Naive B cell (primary cell): ENCODE results near the gene LCK. TPM values are rescaled to one million over a fixed set of nuclear protein-coding genes. Genes with fewer than 3 reads are reported as not detected.
"Not testable (repeated sequence)": the region's sequence is repeated elsewhere in the genome, so short reads cannot be mapped to it uniquely, and the experiment has no call there.

Source experiments
- ATAC-seq, 2 donors: fragments of 150-1000 bp; cut with Tn5 transposase; 2 replicates each; pipeline ENCODE4 v1.10.0; 2021; ENCODE audit warnings: low read depth in 2 of 2, mild to moderate bottlenecking in 2 of 2, moderate library complexity in 2 of 2
- DNase-seq: peaks from one replicate; pipeline ENCODE4 v3.0.0; 2022
- H3K27ac Mint-ChIP-seq, 6 donors: one replicate each; pipeline ENCODE4 v1.8.0; 2020 to 2022; ENCODE audit warnings: mild to moderate bottlenecking in 6 of 6, mixed read lengths in 6 of 6, moderate library complexity in 5 of 6, inconsistent platforms in 2 of 6
- H3K27me3 Mint-ChIP-seq, 3 donors: one replicate each; pipeline ENCODE4 v1.8.0; 2021 to 2022; ENCODE audit warnings: mixed read lengths in 3 of 3, mild to moderate bottlenecking in 1 of 3
- H3K36me3 Mint-ChIP-seq, 2 donors: one replicate each; pipeline ENCODE4 v1.8.0; 2020 to 2022; ENCODE audit warnings: mixed read lengths in 2 of 2, inconsistent platforms in 1 of 2, mild to moderate bottlenecking in 1 of 2
- H3K4me1 Mint-ChIP-seq, 3 donors: one replicate each; pipeline ENCODE4 v1.8.0; 2020 to 2022; ENCODE audit warnings: mixed read lengths in 3 of 3, inconsistent platforms in 1 of 3, mild to moderate bottlenecking in 1 of 3, moderate library complexity in 1 of 3
- H3K4me3 Mint-ChIP-seq, 8 donors: one replicate each; pipeline ENCODE4 v1.8.0; 2020 to 2022; ENCODE audit warnings: mild to moderate bottlenecking in 8 of 8, mixed read lengths in 8 of 8, moderate library complexity in 8 of 8, inconsistent platforms in 2 of 8
- H3K9me3 Mint-ChIP-seq, 7 donors: one replicate each; pipeline ENCODE4 v1.8.0; 2020 to 2022; ENCODE audit warnings: mixed read lengths in 7 of 7, mild to moderate bottlenecking in 5 of 7, inconsistent platforms in 2 of 7, moderate library complexity in 1 of 7
- polyA plus RNA-seq, 6 donors: library from polyadenylated mRNA; unstranded; fragments of 300-500 nt; fragmentation: Illumina TruSeq; gene quantifications; one replicate each; pipeline ENCODE4 v1.2.3, GENCODE V29; 2021; ENCODE audit warnings: low read depth in 6 of 6

Gene LCK
- polyA plus RNA-seq, 6 donors from 2014 or later, result 57.7 to 124 (median 61.1) TPM

GRCh38 chr1:32247452-32247851 is 3.6 kb upstream of the LCK start:
- H3K9me3 Mint-ChIP-seq, result no peaks in the 10 kb centered on the region
- H3K36me3 Mint-ChIP-seq, result no peaks in the 10 kb centered on the region
- peaks cover 55 to 73% (median 72%) of the 10 kb centered on the region in 3 donors for H3K4me1 Mint-ChIP-seq
- peak overlapping the region in 7 of 8 donors; percentile 40 to 93 (median 79) for H3K4me3 Mint-ChIP-seq
- DNase-seq (no peak), ATAC-seq (no peak)
- H3K27ac Mint-ChIP-seq, result peak overlapping the region in 3 of 6 donors; percentile 5 to 98 (median 91)
- H3K27me3 Mint-ChIP-seq, result no peaks in the 10 kb centered on the region

- Mint-ChIP-seq H3K36me3 (no peaks in the 10 kb centered on the region), H3K27me3 (no peaks in the 10 kb centered on the region), H3K27ac (peak overlapping the region; percentile 62 to 99 (median 91)), H3K4me1 (peaks cover 55 to 77% (median 76%) of the 10 kb centered on the region in 3 donors), H3K4me3 (peak overlapping the region; percentile 44 to 93 (median 84)), H3K9me3 (no peaks in the 10 kb centered on the region)
- peak; percentile 66 for DNase-seq
- no peak for ATAC-seq
Observed at GRCh38 chr1:32247983-32248889, 2.8 kb upstream of the LCK start.

- H3K27ac Mint-ChIP-seq, result peak overlapping the region; percentile 95 to 99 (median 98)
- H3K4me1 Mint-ChIP-seq, result peaks cover 62 to 90% (median 89%) of the 10 kb centered on the region in 3 donors
- H3K4me3 Mint-ChIP-seq, result peak overlapping the region; percentile 76 to 92 (median 85)
- H3K27me3 Mint-ChIP-seq, result no peaks in the 10 kb centered on the region
- H3K36me3 Mint-ChIP-seq, result no peaks in the 10 kb centered on the region
- peak; percentile 87 to 89 for ATAC-seq
- no peaks in the 10 kb centered on the region for H3K9me3 Mint-ChIP-seq
- DNase-seq, result peak; percentile 92
Observed at GRCh38 chr1:32249831-32250525, 1.1 kb upstream of the LCK start.

- Mint-ChIP-seq H3K36me3 (no peaks in the 10 kb centered on the region), H3K27me3 (no peaks in the 10 kb centered on the region), H3K9me3 (no peaks in the 10 kb centered on the region), H3K27ac (peak overlapping the region in 2 of 6 donors; percentile 32 to 44), H3K4me3 (peak overlapping the region in 2 of 8 donors; percentile 27 to 44), H3K4me1 (peaks cover 35 to 68% (median 41%) of the 10 kb centered on the region in 3 donors)
- DNase-seq (no peak), ATAC-seq (no peak)
Observed at GRCh38 chr1:32255072-32256071, 4.3 kb downstream of the LCK start.

GRCh38 chr1:32256473-32257226 is 5.6 kb downstream of the LCK start:
- Mint-ChIP-seq H3K27ac (peak overlapping the region in 3 of 6 donors; percentile 38 to 74 (median 66)), H3K4me3 (no peak overlapping the region), H3K27me3 (no peaks in the 10 kb centered on the region), H3K9me3 (no peaks in the 10 kb centered on the region), H3K4me1 (peaks cover 28 to 60% (median 33%) of the 10 kb centered on the region in 3 donors), H3K36me3 (no peaks in the 10 kb centered on the region)
- DNase-seq (no peak), ATAC-seq (no peak)

GRCh38 chr1:32257227-32257508 is 6.1 kb downstream of the LCK start:
- Mint-ChIP-seq H3K9me3 (no peaks in the 10 kb centered on the region), H3K27me3 (no peaks in the 10 kb centered on the region), H3K27ac (peak overlapping the region in 1 of 6 donors; percentile 66), H3K4me3 (no peak overlapping the region), H3K4me1 (peaks cover 22 to 55% (median 28%) of the 10 kb centered on the region in 3 donors), H3K36me3 (no peaks in the 10 kb centered on the region)
- ATAC-seq (no peak), DNase-seq (no peak)

GRCh38 chr1:32263236-32263593 is 12.2 kb downstream of the LCK start:
- not testable (repeated sequence) for ATAC-seq, H3K27me3 Mint-ChIP-seq, H3K36me3 Mint-ChIP-seq, H3K9me3 Mint-ChIP-seq, DNase-seq
- peaks cover 28 to 35% (median 30%) of the 10 kb centered on the region in 3 donors for H3K4me1 Mint-ChIP-seq
- H3K4me3 Mint-ChIP-seq, result peak overlapping the region in 2 of 8 donors; percentile 33 to 35
- peak overlapping the region in 2 of 6 donors; percentile 50 to 61 for H3K27ac Mint-ChIP-seq

- Mint-ChIP-seq H3K4me3 (peak overlapping the region; percentile 4 to 75 (median 49)), H3K27ac (peak overlapping the region in 5 of 6 donors; percentile 5 to 94 (median 86)), H3K9me3 (no peaks in the 10 kb centered on the region), H3K27me3 (no peaks in the 10 kb centered on the region), H3K4me1 (peaks cover 28 to 35% (median 30%) of the 10 kb centered on the region in 3 donors), H3K36me3 (peaks cover 4 to 7% of the 10 kb centered on the region in 2 donors)
- ATAC-seq, result peak; percentile 92 to 93
- DNase-seq, result no peak
Observed at GRCh38 chr1:32263744-32264143, 12.7 kb downstream of the LCK start.

GRCh38 chr1:32265846-32266245 is 14.8 kb downstream of the LCK start:
- Mint-ChIP-seq H3K27ac (peak overlapping the region in 2 of 6 donors; percentile 4 to 49), H3K9me3 (no peaks in the 10 kb centered on the region), H3K4me1 (peaks cover 23 to 30% (median 24%) of the 10 kb centered on the region in 3 donors), H3K27me3 (no peaks in the 10 kb centered on the region), H3K36me3 (peaks cover 4 to 7% of the 10 kb centered on the region in 2 donors), H3K4me3 (peak overlapping the region in 2 of 8 donors; percentile 45 to 50)
- ATAC-seq, result no peak
- no peak for DNase-seq

- H3K4me3 Mint-ChIP-seq, result peak overlapping the region in 1 of 8 donors; percentile 42
- ATAC-seq (no peak), DNase-seq (no peak)
- no peaks in the 10 kb centered on the region for H3K27me3 Mint-ChIP-seq
- H3K36me3 Mint-ChIP-seq, result peaks cover 4 to 7% of the 10 kb centered on the region in 2 donors
- peaks cover 28 to 36% (median 31%) of the 10 kb centered on the region in 3 donors for H3K4me1 Mint-ChIP-seq
- H3K27ac Mint-ChIP-seq, result peak overlapping the region in 5 of 6 donors; percentile 25 to 81 (median 76)
- no peaks in the 10 kb centered on the region for H3K9me3 Mint-ChIP-seq
Observed at GRCh38 chr1:32266921-32267591, 16.0 kb downstream of the LCK start.

GRCh38 chr1:32269744-32270143 is 18.7 kb downstream of the LCK start:
- no peak for ATAC-seq
- DNase-seq, result no peak
- no peak overlapping the region for H3K4me3 Mint-ChIP-seq
- no peaks in the 10 kb centered on the region for H3K9me3 Mint-ChIP-seq
- peaks cover 41 to 50% (median 48%) of the 10 kb centered on the region in 3 donors for H3K4me1 Mint-ChIP-seq
- no peaks in the 10 kb centered on the region for H3K27me3 Mint-ChIP-seq
- H3K36me3 Mint-ChIP-seq, result peaks cover 4 to 7% of the 10 kb centered on the region in 2 donors
- H3K27ac Mint-ChIP-seq, result peak overlapping the region in 2 of 6 donors; percentile 27 to 60
